NB4 (cell line): ENCODE measurements around the gene C12orf60.

ENCODE experiments used
- CTCF ChIP-seq: IDR thresholded peaks from one replicate; pipeline ENCODE4 v1.5.1; 2012; ENCODE audit warnings: low read depth, low read length
- MAX ChIP-seq: IDR thresholded peaks from 2 replicates; pipeline ENCODE4 v1.6.1; 2011; ENCODE audit warnings: low read depth, low read length
- MYC ChIP-seq: IDR thresholded peaks from 2 replicates; pipeline ENCODE4 v1.6.1; 2011; ENCODE audit warnings: low read depth, low read length
- POLR2A ChIP-seq: IDR thresholded peaks from 2 replicates; pipeline ENCODE4 v1.6.1; 2011; ENCODE audit warnings: mild to moderate bottlenecking; ENCODE audit not compliant: insufficient read length; ENCODE audit errors: extremely low read depth

DNA sequence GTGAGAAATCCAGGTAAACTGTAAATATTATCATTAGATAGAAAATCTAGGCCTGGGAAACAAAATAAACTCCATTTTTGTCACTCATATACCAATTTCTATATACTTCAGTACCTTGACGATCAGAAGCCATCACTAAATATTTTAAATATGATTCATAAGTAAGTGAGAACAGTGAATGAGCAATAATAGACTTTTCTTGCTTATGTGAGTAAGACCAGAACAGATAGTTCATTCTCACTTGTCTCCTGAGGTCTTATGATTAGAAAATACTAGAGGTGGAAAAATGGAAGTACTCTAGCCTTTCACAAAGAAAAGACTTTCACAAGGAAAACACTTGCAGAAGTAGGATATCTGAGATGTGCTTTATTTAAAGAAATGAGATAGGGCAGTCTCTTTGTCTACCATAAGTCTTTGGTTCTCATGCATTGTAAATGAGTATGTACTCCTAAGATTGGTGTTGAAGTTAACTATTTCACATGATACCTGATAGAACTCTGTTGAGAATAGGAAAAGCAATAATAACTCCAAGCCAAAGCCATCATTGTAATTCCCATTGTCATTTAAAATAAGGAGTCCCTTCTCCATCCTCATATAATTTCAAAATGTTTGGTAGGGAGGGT lies 20.7 kb downstream of the C12orf60 start:
- TF ChIP-seq CTCF, result no peak
- TF ChIP-seq MYC, result no peak
- no peak for TF ChIP-seq POLR2A
- no peak for TF ChIP-seq MAX
